Stomach smooth muscle (tissue), 2 donors: ENCODE measurements around the gene CFAP47.
"Not testable (repeated sequence)": the region's sequence is repeated elsewhere in the genome, so short reads cannot be mapped to it uniquely, and the experiment has no call there.

Experiments used
- H3K27ac ChIP-seq: one replicate; pipeline ENCODE4 v1.7.0; 2013; ENCODE audit warnings: mild to moderate bottlenecking, low read length, inconsistent platforms
- H3K27me3 ChIP-seq, 2 donors: one replicate each; pipeline ENCODE4 v1.7.0; 2013; ENCODE audit warnings: low read length in 2 of 2; ENCODE audit not compliant: insufficient read depth in 2 of 2, control insufficient read depth in 1 of 2
- H3K36me3 ChIP-seq, 2 donors: one replicate each; pipeline ENCODE4 v1.7.0; 2013; ENCODE audit warnings: low read length in 2 of 2; ENCODE audit not compliant: control insufficient read depth in 2 of 2, insufficient read depth in 2 of 2
- H3K4me1 ChIP-seq: one replicate; pipeline ENCODE4 v1.7.0; 2013; ENCODE audit warnings: low read length; ENCODE audit not compliant: control insufficient read depth, insufficient read depth
- H3K4me3 ChIP-seq, 2 donors: one replicate each; pipeline ENCODE4 v1.7.0; 2013; ENCODE audit warnings: low read length in 2 of 2
- H3K9ac ChIP-seq, 2 donors: one replicate each; pipeline ENCODE4 v1.7.0; 2013; ENCODE audit warnings: low read length in 2 of 2, mild to moderate bottlenecking in 1 of 2
- H3K9me3 ChIP-seq, 2 donors: one replicate each; pipeline ENCODE4 v1.7.0; 2013; ENCODE audit warnings: low read length in 2 of 2; ENCODE audit not compliant: control insufficient read depth in 2 of 2
- donor health status: healthy.
- donor health status: Pancreatic carcinoma.

CFAP47 gene

DNA sequence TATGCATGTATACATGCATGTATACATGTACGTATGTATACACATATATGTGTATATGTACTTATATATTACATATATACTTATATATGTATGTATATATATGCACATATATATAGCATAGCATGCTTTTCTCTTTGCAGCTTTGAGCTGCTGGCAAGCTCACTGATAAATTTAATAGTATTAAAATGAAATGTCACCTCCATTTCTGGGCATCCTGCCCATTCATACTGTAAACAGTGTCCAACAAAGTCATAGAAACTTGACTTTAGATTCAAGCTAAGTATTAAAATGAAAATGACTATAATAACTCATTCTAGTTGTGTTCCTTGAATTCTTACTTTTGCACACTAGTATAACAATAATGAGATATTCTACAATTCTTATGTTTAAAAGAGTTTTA, 163.7 kb downstream of the CFAP47 start:
- Histone ChIP-seq H3K4me1 (no peaks in the 10 kb centered on the region), H3K4me3 (no peak overlapping the region), H3K36me3 (no peaks in the 10 kb centered on the region), H3K27me3 (no peaks in the 10 kb centered on the region), H3K27ac (no peak overlapping the region), H3K9me3 (no peaks in the 10 kb centered on the region), H3K9ac (no peak overlapping the region)

DNA sequence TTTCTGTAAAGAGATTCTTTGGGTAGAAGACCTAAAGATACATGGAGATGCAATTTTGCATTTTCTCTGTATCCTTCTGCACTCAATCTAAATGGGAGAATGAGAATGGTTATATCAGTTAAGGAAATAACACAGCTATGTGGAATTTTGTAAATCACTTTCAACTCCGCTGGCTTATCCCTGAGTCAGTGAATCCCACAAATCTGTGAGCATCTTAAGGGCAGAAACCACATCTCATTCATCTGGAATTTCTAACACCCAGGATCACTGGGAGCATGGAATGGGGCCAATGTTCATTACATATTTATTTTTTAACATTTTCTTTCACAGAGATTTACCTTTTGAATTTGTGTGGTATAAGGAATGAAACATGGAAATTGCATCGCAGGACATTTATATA, 167.8 kb downstream of the CFAP47 start:
- H3K36me3 ChIP-seq, result no peaks in the 10 kb centered on the region
- no peaks in the 10 kb centered on the region for H3K27me3 ChIP-seq
- H3K4me3 ChIP-seq, result no peak overlapping the region
- H3K9ac ChIP-seq, result no peak overlapping the region
- no peak overlapping the region for H3K27ac ChIP-seq
- no peaks in the 10 kb centered on the region for H3K9me3 ChIP-seq
- H3K4me1 ChIP-seq, result no peaks in the 10 kb centered on the region

DNA sequence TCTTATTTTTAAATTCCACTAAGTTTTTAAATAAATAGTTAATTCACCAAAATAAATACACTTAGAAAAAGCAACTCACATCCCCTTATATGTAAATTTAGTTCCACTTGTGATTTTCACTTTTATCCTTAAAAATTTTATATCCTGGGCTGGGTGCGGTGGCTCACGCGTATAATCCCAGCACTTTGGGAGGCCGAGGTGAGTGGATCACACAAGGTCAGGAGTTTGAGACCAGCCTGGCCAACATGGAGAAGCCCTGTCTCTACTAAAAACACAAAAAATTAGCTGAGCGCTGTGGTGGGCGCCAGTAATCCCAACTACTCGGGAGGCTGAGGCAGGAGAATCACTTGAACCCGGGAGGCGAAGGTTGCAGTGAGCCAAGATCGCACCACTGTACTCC, 169.4 kb downstream of the CFAP47 start:
- not testable (repeated sequence) for H3K4me1 ChIP-seq, H3K4me3 ChIP-seq, H3K36me3 ChIP-seq, H3K27ac ChIP-seq, H3K9ac ChIP-seq, H3K9me3 ChIP-seq, H3K27me3 ChIP-seq

DNA sequence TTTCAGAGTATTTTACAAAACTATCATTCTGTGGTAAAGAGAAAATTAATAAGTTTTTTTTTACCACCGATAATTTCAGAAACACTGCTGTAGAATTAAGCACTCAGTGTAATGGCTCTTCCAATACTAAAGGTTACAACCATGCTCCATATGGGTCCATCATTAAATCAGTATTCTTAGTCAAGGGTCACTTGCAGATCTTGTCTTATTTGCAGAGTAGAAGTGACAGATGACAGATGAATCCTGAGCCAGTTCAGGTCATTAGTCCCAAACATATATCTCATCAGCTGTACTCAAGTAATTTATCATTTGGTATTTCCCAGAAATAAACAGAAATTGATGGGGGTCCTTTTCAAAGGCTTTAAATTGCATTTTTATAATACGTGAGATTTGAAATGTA, 182.9 kb downstream of the CFAP47 start:
- Histone ChIP-seq H3K27me3 (no peaks in the 10 kb centered on the region), H3K4me3 (no peak overlapping the region), H3K4me1 (no peaks in the 10 kb centered on the region), H3K9me3 (no peaks in the 10 kb centered on the region), H3K27ac (no peak overlapping the region), H3K9ac (no peak overlapping the region), H3K36me3 (no peaks in the 10 kb centered on the region)

DNA sequence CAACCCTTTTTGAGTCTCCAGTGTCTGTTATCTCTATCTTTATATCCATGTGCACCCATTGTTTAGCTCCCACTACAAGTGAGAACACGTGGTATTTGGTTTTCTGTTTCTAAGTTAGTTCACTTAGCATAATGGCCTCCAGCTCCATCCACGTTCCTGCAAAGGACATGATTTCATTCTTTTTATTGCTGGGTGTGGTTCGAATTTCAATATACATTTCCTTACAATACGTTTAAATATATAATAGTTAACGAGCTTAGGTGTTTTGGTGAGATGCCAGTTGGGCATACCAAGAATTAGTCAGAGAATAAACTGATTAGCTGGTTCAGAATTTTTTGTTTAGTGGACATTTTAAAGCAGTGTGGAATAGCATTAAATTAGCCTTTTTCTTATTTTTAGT, 196.7 kb downstream of the CFAP47 start:
- Histone ChIP-seq H3K36me3 (no peaks in the 10 kb centered on the region), H3K27ac (no peak overlapping the region), H3K4me1 (no peaks in the 10 kb centered on the region), H3K4me3 (no peak overlapping the region), H3K9ac (no peak overlapping the region), H3K27me3 (no peaks in the 10 kb centered on the region), H3K9me3 (no peaks in the 10 kb centered on the region)

DNA sequence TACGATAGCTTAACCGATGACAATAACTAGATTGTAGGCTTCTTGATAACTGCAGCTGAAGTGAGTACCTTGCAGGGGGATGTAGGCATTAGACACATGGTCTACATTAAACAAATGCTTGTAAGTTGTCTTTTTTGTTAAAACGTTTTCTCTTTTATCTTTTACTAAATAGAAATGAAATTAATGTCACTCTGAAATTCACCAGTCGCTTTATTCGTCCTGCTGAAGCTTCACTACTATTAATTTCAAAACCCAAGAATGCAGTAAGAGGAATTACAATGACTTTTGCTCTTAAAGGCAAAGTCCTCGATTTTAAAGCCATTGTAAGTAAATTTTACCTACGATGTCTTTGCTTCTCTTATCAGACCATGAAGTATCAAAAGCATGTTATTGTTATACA, 239.7 kb downstream of the CFAP47 start:
- no peak overlapping the region for H3K27ac ChIP-seq
- H3K27me3 ChIP-seq, result no peaks in the 10 kb centered on the region
- H3K9ac ChIP-seq, result no peak overlapping the region
- no peaks in the 10 kb centered on the region for H3K4me1 ChIP-seq
- no peaks in the 10 kb centered on the region for H3K9me3 ChIP-seq
- no peaks in the 10 kb centered on the region for H3K36me3 ChIP-seq
- no peak overlapping the region for H3K4me3 ChIP-seq

DNA sequence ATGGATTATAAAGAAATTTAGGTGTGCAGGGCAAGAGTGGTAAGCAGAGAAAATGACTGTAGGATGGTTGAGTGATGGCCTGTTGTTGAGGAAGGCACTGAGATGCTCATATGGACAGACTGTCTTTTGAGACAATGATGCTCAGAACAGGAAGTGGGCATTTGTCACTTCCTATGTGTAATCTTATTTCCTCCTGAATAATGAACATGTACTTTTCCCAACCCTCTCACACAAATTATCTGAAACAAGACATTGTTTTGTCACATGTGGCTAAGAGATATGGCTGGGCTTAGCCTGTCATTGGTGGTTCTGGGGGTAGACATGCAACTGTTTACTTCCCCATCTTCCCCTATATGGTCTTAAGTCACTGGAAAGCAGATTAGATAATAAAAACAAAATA, 240.5 kb downstream of the CFAP47 start:
- no peak overlapping the region for H3K27ac ChIP-seq
- no peak overlapping the region for H3K9ac ChIP-seq
- H3K27me3 ChIP-seq, result no peaks in the 10 kb centered on the region
- no peaks in the 10 kb centered on the region for H3K9me3 ChIP-seq
- H3K4me1 ChIP-seq, result no peaks in the 10 kb centered on the region
- no peaks in the 10 kb centered on the region for H3K36me3 ChIP-seq
- H3K4me3 ChIP-seq, result no peak overlapping the region

DNA sequence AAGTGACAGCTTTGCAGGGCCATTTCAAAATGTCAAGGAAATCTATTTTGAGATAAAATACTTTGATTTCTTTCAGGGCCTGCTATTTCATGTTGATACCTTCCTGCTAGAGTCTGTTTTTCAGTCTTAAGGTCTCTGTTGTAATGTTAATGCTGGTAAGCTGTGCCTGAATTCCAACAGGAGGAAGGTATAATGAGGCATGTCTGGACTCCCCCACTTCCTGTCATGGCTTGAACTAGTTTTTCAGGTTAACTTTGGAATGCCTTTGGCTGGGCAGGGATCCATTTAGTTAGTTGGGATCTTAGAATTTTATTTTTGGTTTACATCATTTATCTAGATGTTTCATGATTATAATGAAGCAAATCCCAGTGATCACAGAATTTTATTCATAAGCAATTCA, 279.0 kb downstream of the CFAP47 start:
- Histone ChIP-seq H3K36me3 (no peaks in the 10 kb centered on the region), H3K9me3 (peaks cover 0 to 3% of the 10 kb centered on the region in 2 donors), H3K27me3 (no peaks in the 10 kb centered on the region), H3K9ac (no peak overlapping the region), H3K4me3 (no peak overlapping the region), H3K4me1 (no peaks in the 10 kb centered on the region), H3K27ac (no peak overlapping the region)

DNA sequence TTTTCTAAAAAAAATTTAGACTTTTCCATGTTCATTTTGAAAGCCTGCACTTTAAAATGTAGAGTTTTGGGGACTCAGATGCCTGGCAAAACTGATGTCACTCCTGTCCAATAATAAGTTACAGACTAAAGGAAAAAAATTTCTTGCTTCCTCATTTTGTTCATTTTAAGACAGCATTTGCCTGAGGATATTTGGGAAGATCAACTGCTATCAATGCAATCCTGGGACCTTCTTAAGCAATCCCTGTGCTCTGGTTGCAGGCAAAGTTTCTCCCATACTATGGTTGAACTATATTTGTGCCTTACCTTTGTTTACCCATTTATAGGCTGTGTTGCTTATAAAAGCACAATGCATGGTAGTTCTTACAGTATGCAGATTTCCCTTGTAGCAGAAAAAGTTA, 280.4 kb downstream of the CFAP47 start:
- no peak overlapping the region for H3K27ac ChIP-seq
- peaks cover 0 to 3% of the 10 kb centered on the region in 2 donors for H3K9me3 ChIP-seq
- H3K4me3 ChIP-seq, result no peak overlapping the region
- no peaks in the 10 kb centered on the region for H3K27me3 ChIP-seq
- H3K4me1 ChIP-seq, result no peaks in the 10 kb centered on the region
- H3K9ac ChIP-seq, result no peak overlapping the region
- H3K36me3 ChIP-seq, result no peaks in the 10 kb centered on the region

DNA sequence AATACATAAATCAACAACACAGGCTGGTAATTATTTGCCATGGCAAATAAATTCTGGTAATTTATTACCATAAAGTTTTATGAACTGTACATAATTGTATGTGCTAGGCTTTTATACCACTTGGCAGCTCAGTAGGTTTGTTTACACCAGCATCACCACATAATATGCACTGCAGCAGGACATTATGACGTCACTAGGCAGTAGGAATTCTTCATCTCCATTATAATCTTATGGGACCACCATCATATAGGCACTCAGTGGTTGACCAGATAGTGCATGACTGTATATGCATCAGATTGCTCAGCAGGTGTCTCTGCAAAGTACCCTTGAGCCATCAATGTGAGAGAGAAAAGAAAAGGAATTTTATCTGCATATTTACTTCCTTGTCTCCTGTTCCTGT, 295.4 kb downstream of the CFAP47 start:
- H3K9ac ChIP-seq, result no peak overlapping the region
- H3K4me1 ChIP-seq, result no peaks in the 10 kb centered on the region
- H3K9me3 ChIP-seq, result no peaks in the 10 kb centered on the region
- no peaks in the 10 kb centered on the region for H3K27me3 ChIP-seq
- no peaks in the 10 kb centered on the region for H3K36me3 ChIP-seq
- H3K4me3 ChIP-seq, result no peak overlapping the region
- H3K27ac ChIP-seq, result no peak overlapping the region

DNA sequence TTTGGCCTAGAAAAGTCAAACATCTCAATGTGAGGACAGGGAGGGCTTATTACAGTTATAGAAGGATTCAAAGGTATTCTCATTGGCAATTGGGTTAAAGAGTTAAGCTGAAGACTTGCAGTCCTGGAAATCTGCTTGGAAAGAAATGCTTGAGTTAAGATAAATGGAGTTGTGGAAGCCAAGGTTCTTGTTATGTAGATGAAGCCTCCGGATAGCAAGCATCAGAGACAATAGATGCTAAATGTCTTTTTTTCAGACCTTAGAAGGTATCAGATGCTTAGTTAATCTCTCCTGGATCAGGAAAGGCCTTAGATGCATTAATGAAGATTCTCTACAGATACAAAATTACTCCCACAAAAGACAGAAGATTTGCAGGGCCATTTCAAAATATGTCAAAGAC, 299.3 kb downstream of the CFAP47 start:
- Histone ChIP-seq H3K36me3 (no peaks in the 10 kb centered on the region), H3K9ac (no peak overlapping the region), H3K27ac (no peak overlapping the region), H3K27me3 (no peaks in the 10 kb centered on the region), H3K4me3 (no peak overlapping the region), H3K9me3 (no peaks in the 10 kb centered on the region), H3K4me1 (no peaks in the 10 kb centered on the region)
